ENCODE measurements around the gene GABRA4.
A peak's percentile ranks its signal among the peaks of the same experiment; 100 is the strongest.

Gene GABRA4

DNA sequence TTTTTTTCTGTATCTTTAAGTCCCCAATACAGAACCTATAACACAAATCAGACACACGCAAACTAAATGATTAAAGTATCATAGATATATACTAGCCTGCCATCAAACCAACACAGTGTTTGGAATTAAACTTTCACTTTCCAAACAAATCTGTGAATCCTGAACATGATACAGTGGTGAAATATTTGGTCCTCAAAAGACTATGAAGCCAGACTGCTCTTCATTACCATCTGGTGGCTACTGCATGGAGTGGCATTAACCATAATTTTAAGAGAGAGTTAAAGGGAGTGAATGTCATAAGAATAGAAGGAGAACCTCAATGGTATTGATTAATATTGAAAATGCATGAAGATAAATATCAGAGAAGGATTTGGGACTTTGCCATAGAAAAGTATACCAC, 9.2 kb upstream of the GABRA4 start:
- Mint-ChIP-seq H3K27me3 (peaks cover 3 to 7% of the 10 kb centered on the region in 2 donors), H3K9me3 (no peaks in the 10 kb centered on the region)

DNA sequence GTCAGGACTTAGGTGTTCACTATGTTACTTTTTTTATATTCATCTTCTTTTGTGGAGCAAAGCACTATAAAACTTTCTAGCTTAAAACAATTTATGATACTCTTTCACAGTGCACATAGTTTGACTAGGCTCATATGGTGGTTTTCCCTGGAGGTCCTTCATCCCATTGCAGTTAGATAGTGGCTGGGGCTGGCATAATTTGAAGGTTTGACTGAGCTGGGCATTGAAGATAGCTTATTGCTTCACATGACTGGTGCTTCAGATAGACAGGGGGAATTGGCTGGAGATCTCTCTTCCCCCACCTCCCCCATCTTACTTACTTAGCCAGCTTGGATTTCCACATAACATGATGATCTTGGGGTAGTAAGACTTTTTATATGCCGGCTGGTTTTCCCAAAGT, 7.0 kb upstream of the GABRA4 start:
- ATAC-seq (replicated peaks) (no peak), DNase-seq (no peak)
- no peaks in the 10 kb centered on the region for H3K4me1 Mint-ChIP-seq (ENCODE audit: low read depth in 2 of 2)
- no peaks in the 10 kb centered on the region for H3K9me3 Mint-ChIP-seq
- no peaks in the 10 kb centered on the region for H3K36me3 Mint-ChIP-seq (ENCODE audit: insufficient read depth)
- H3K27ac Mint-ChIP-seq = no peak overlapping the region
- H3K27me3 Mint-ChIP-seq = peaks cover 10 to 12% of the 10 kb centered on the region in 2 donors
- H3K4me3 Mint-ChIP-seq = no peak overlapping the region

More for the DNA sequence above, 9.2 kb upstream of the GABRA4 start:
- no peak overlapping the region for H3K27ac Mint-ChIP-seq
- DNase-seq = no peak
- no peak overlapping the region for H3K4me3 Mint-ChIP-seq
- ATAC-seq (replicated peaks) = no peak
- H3K36me3 Mint-ChIP-seq (ENCODE audit: insufficient read depth) = no peaks in the 10 kb centered on the region
- no peaks in the 10 kb centered on the region for H3K4me1 Mint-ChIP-seq (ENCODE audit: low read depth in 2 of 2)

DNA sequence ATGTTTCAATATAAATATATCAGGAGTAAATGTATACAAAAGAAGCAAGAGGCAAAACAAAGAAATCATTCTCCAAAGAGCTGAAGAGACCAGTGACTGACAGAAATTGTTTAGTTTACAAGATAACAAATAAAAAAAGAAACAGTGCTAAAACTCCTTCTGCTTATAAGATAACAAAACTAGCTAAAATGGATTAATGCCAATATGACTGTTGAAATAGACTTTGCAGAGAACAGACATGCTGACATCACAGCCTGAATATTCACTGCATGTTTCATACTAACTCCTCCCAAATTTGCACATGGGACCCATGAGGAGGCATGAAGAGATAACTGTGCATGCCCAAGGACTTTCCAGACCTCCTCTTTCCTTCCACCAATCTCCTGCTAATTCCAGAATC, 6.2 kb upstream of the GABRA4 start:
- Mint-ChIP-seq H3K27me3 (peaks cover 18 to 19% of the 10 kb centered on the region in 2 donors), H3K36me3 (ENCODE audit: insufficient read depth) (no peaks in the 10 kb centered on the region), H3K4me1 (ENCODE audit: low read depth in 2 of 2) (no peaks in the 10 kb centered on the region), H3K9me3 (no peaks in the 10 kb centered on the region), H3K4me3 (no peak overlapping the region), H3K27ac (no peak overlapping the region)
- ATAC-seq (replicated peaks) (no peak), DNase-seq (no peak)

- H3K27ac Mint-ChIP-seq = no peak overlapping the region
- H3K36me3 Mint-ChIP-seq (ENCODE audit: insufficient read depth) = no peaks in the 10 kb centered on the region
- peaks cover 16 to 18% of the 10 kb centered on the region in 2 donors for H3K4me1 Mint-ChIP-seq (ENCODE audit: low read depth in 2 of 2)
- DNase-seq = no peak
- no peak for ATAC-seq (replicated peaks)
- peaks cover 46 to 55% of the 10 kb centered on the region in 2 donors for H3K27me3 Mint-ChIP-seq
- peak overlapping the region; percentile 61 to 68 for H3K4me3 Mint-ChIP-seq
- no peaks in the 10 kb centered on the region for H3K9me3 Mint-ChIP-seq
Measured at GRCh38 chr4:46994007-46994405, 625 bp upstream of the GABRA4 start.

GRCh38 chr4:46992338-46992737, 1.0 kb downstream of the GABRA4 start:
- no peak for ATAC-seq (replicated peaks)
- Mint-ChIP-seq H3K27ac (no peak overlapping the region), H3K4me1 (ENCODE audit: low read depth in 2 of 2) (peaks cover 16 to 18% of the 10 kb centered on the region in 2 donors), H3K36me3 (ENCODE audit: insufficient read depth) (no peaks in the 10 kb centered on the region), H3K9me3 (no peaks in the 10 kb centered on the region), H3K27me3 (peaks cover 41 to 50% of the 10 kb centered on the region in 2 donors), H3K4me3 (peak overlapping the region; percentile 61 to 68)
- no peak for DNase-seq

- no peak overlapping the region for H3K4me3 Mint-ChIP-seq
- H3K27ac Mint-ChIP-seq = no peak overlapping the region
- ATAC-seq (replicated peaks) (no peak), DNase-seq (no peak)
- no peaks in the 10 kb centered on the region for H3K9me3 Mint-ChIP-seq
- H3K36me3 Mint-ChIP-seq (ENCODE audit: insufficient read depth) = no peaks in the 10 kb centered on the region
- H3K27me3 Mint-ChIP-seq = peaks cover 13 to 17% of the 10 kb centered on the region in 2 donors
- peaks cover 0 to 2% of the 10 kb centered on the region in 2 donors for H3K4me1 Mint-ChIP-seq (ENCODE audit: low read depth in 2 of 2)
Measured at GRCh38 chr4:46986922-46987638, 6.3 kb downstream of the GABRA4 start.

DNA sequence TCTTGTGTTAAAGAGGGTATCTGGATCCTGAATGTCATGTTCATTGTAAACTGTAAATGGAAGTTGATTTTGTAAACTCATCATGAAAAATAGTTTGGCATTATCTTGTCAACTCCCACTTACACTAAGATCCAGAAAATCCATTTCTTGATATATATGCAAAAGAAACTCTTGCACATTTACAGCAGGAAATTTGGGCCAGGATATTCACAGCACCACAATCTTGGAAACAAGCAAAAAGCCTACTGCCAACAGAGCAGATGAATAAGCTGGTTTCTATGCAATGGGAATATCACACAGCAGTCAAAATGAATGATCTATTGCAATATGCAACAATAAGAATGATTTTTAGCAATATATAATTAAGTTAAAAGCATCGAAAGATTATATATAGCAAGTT, 8.6 kb downstream of the GABRA4 start:
- Mint-ChIP-seq H3K9me3 (no peaks in the 10 kb centered on the region), H3K4me3 (no peak overlapping the region), H3K4me1 (ENCODE audit: low read depth in 2 of 2) (no peaks in the 10 kb centered on the region), H3K27ac (no peak overlapping the region), H3K36me3 (ENCODE audit: insufficient read depth) (no peaks in the 10 kb centered on the region), H3K27me3 (peaks cover 10 to 16% of the 10 kb centered on the region in 2 donors)
- DNase-seq (no peak), ATAC-seq (replicated peaks) (no peak)

DNA sequence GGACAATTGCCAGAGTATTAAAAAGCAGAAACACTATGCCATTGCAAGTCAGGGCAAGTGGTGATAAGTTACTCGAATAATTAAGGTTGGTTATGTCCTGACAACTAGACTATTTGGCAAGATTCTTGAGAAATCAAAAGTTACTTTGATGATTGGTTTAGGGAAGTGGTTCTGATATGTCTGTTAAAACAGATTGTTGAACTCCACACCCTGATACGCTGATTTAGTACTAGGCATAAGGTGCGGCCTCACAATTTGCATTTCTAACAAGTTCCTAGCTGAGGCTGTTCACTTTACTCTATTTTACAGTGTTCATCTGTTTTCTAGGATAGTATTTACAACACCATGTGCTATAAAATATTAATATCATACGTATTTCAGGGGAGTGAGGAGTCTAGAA, 12.5 kb downstream of the GABRA4 start:
- no peak for ATAC-seq (replicated peaks)

DNA sequence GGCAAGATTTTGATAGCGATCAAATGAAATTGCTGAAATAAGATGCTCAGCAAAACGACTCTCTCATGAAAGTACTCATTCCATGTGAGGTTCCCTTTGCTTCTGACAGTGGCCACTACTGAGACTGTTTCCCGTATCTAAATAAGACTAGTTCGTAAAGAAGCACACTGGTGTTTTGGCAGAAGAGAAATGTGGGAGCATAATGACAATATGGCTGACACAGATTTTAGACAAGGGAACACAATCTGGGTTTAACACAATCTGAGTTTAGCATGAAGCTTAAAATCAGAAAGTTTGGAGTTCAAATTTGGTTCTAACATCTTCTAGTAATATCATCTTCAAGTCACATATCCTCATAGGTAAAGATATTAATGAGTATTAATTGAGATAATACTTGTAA, 13.7 kb downstream of the GABRA4 start:
- Mint-ChIP-seq H3K36me3 (ENCODE audit: insufficient read depth) (no peaks in the 10 kb centered on the region), H3K27ac (no peak overlapping the region), H3K9me3 (no peaks in the 10 kb centered on the region), H3K4me3 (no peak overlapping the region), H3K27me3 (peaks cover 24 to 37% of the 10 kb centered on the region in 2 donors), H3K4me1 (ENCODE audit: low read depth in 2 of 2) (no peaks in the 10 kb centered on the region)
- no peak for ATAC-seq (replicated peaks)
- no peak for DNase-seq

More for the DNA sequence above, 12.5 kb downstream of the GABRA4 start:
- H3K36me3 Mint-ChIP-seq (ENCODE audit: insufficient read depth) = no peaks in the 10 kb centered on the region
- no peaks in the 10 kb centered on the region for H3K4me1 Mint-ChIP-seq (ENCODE audit: low read depth in 2 of 2)
- no peak for DNase-seq
- no peaks in the 10 kb centered on the region for H3K9me3 Mint-ChIP-seq
- H3K4me3 Mint-ChIP-seq = no peak overlapping the region
- peaks cover 13 to 26% of the 10 kb centered on the region in 2 donors for H3K27me3 Mint-ChIP-seq
- no peak overlapping the region for H3K27ac Mint-ChIP-seq

- H3K4me3 Mint-ChIP-seq = no peak overlapping the region
- DNase-seq (no peak), ATAC-seq (replicated peaks) (no peak)
- H3K27me3 Mint-ChIP-seq = peaks cover 29 to 41% of the 10 kb centered on the region in 2 donors
- no peaks in the 10 kb centered on the region for H3K4me1 Mint-ChIP-seq (ENCODE audit: low read depth in 2 of 2)
- no peaks in the 10 kb centered on the region for H3K9me3 Mint-ChIP-seq
- no peaks in the 10 kb centered on the region for H3K36me3 Mint-ChIP-seq (ENCODE audit: insufficient read depth)
- no peak overlapping the region for H3K27ac Mint-ChIP-seq
Measured at GRCh38 chr4:46979283-46979682, 14.1 kb downstream of the GABRA4 start.

GRCh38 chr4:46977245-46977644, 16.1 kb downstream of the GABRA4 start:
- H3K27ac Mint-ChIP-seq = no peak overlapping the region
- H3K27me3 Mint-ChIP-seq = peaks cover 33 to 40% of the 10 kb centered on the region in 2 donors
- DNase-seq (no peak), ATAC-seq (replicated peaks) (no peak)
- H3K9me3 Mint-ChIP-seq = no peaks in the 10 kb centered on the region
- H3K4me3 Mint-ChIP-seq = no peak overlapping the region
- H3K36me3 Mint-ChIP-seq (ENCODE audit: insufficient read depth) = no peaks in the 10 kb centered on the region
- H3K4me1 Mint-ChIP-seq (ENCODE audit: low read depth in 2 of 2) = no peaks in the 10 kb centered on the region

GRCh38 chr4:46975812-46976553, 17.4 kb downstream of the GABRA4 start:
- no peak for DNase-seq
- no peak overlapping the region for H3K27ac Mint-ChIP-seq
- H3K4me3 Mint-ChIP-seq = no peak overlapping the region
- no peaks in the 10 kb centered on the region for H3K4me1 Mint-ChIP-seq (ENCODE audit: low read depth in 2 of 2)
- ATAC-seq (replicated peaks) = no peak
- H3K36me3 Mint-ChIP-seq (ENCODE audit: insufficient read depth) = no peaks in the 10 kb centered on the region
- H3K27me3 Mint-ChIP-seq = peaks cover 22 to 29% of the 10 kb centered on the region in 2 donors
- no peaks in the 10 kb centered on the region for H3K9me3 Mint-ChIP-seq

- no peaks in the 10 kb centered on the region for H3K9me3 Mint-ChIP-seq
- no peak for ATAC-seq (replicated peaks)
- H3K27me3 Mint-ChIP-seq = peaks cover 24 to 29% of the 10 kb centered on the region in 2 donors
- no peak for DNase-seq
- no peak overlapping the region for H3K27ac Mint-ChIP-seq
- no peaks in the 10 kb centered on the region for H3K36me3 Mint-ChIP-seq (ENCODE audit: insufficient read depth)
- no peak overlapping the region for H3K4me3 Mint-ChIP-seq
- no peaks in the 10 kb centered on the region for H3K4me1 Mint-ChIP-seq (ENCODE audit: low read depth in 2 of 2)
Measured at GRCh38 chr4:46974891-46975543, 18.4 kb downstream of the GABRA4 start.

Data from effector memory CD8-positive, alpha-beta T cell (primary cell).